D721Med (cell line): ENCODE measurements around the gene LPO.

Experiments
- DNase-seq: peaks from one replicate; pipeline ENCODE4 v3.0.0; 2011; ENCODE audit warnings: low spot score; ENCODE audit not compliant: insufficient read length
- FAIRE-seq: peaks from 2 replicates; lab custom pipeline; 2011; peaks lifted over from hg19 to GRCh38; lab: Jason Lieb, UNC
- CTCF ChIP-seq: IDR thresholded peaks from 2 replicates; pipeline ENCODE4 v1.5.1; 2012; ENCODE audit warnings: mild to moderate bottlenecking, control low read depth; ENCODE audit not compliant: insufficient read depth; ENCODE audit errors: missing control alignments

The LPO gene

GRCh38 chr17:58276423-58276822, 38.0 kb downstream of the LPO start:
- FAIRE-seq: no peak
- peak; percentile 3 for TF ChIP-seq CTCF
- DNase-seq: no peak

GRCh38 chr17:58277107-58277801, 38.9 kb downstream of the LPO start:
- TF ChIP-seq CTCF: peak; percentile 88
- FAIRE-seq: no peak

GRCh38 chr17:58277802-58278595, 39.6 kb downstream of the LPO start:
- FAIRE-seq (no peak), DNase-seq (no peak)
- TF ChIP-seq CTCF: no peak

More at GRCh38 chr17:58277107-58277801, 38.9 kb downstream of the LPO start:
- DNase-seq: no peak

GRCh38 chr17:58278661-58279015, 40.3 kb downstream of the LPO start:
- FAIRE-seq: no peak
- TF ChIP-seq CTCF: no peak
- no peak for DNase-seq

- DNase-seq (no peak), FAIRE-seq (no peak)
- no peak for TF ChIP-seq CTCF
Measured at GRCh38 chr17:58279016-58279711, 40.8 kb downstream of the LPO start.

GRCh38 chr17:58279736-58280479, 41.5 kb downstream of the LPO start:
- FAIRE-seq: no peak
- DNase-seq: no peak

More at GRCh38 chr17:58279736-58280479, 41.5 kb downstream of the LPO start:
- TF ChIP-seq CTCF: no peak
